RWPE2 (cell line): ENCODE results near the gene FER1L5.

Experiments used
- ATAC-seq: fragments of 200-7000 bp; cut with Tn5 transposase; 3 replicates; pipeline ENCODE4 v1.9.1; 2021; ENCODE audit warnings: low read depth
- DNase-seq: peaks from one replicate; pipeline ENCODE4 v3.0.0-alpha.2; 2020; ENCODE audit warnings: low spot score
- H3K27ac ChIP-seq: fragments of 450-650 bp; 2 replicates; pipeline ENCODE4 v1.5.1; 2017; ENCODE audit warnings: mild to moderate bottlenecking; ENCODE audit not compliant: poor library complexity, severe bottlenecking
- H3K27me3 ChIP-seq: fragments of 250-450 bp; sonication (Bioruptor Pico); 2 replicates; pipeline ENCODE4 v1.5.1; 2021; ENCODE audit warnings: mild to moderate bottlenecking, moderate library complexity; ENCODE audit not compliant: insufficient read depth, poor library complexity, severe bottlenecking
- H3K36me3 ChIP-seq: fragments of 250-450 bp; sonication (Bioruptor Pico); 2 replicates; pipeline ENCODE4 v1.5.1; 2020; ENCODE audit warnings: low read depth, mild to moderate bottlenecking, moderate library complexity
- H3K4me1 ChIP-seq: fragments of 250-450 bp; sonication (Bioruptor Pico); 2 replicates; pipeline ENCODE4 v1.5.1; 2021; ENCODE audit warnings: mild to moderate bottlenecking, moderate library complexity; ENCODE audit not compliant: insufficient read depth, poor library complexity, severe bottlenecking
- H3K4me3 ChIP-seq: fragments of 250-450 bp; sonication (Bioruptor Pico); 2 replicates; pipeline ENCODE4 v1.5.1; 2021; ENCODE audit warnings: mild to moderate bottlenecking, moderate library complexity; ENCODE audit not compliant: severe bottlenecking
- H3K9me3 ChIP-seq: fragments of 250-450 bp; sonication (Bioruptor Pico); 2 replicates; pipeline ENCODE4 v1.5.1; 2021; ENCODE audit warnings: mild to moderate bottlenecking, moderate library complexity; ENCODE audit not compliant: severe bottlenecking
- TF ChIP-seq, protein P1 (sequence below): fragments of 450-650 bp; IDR thresholded peaks from one replicate; pipeline ENCODE4 v1.5.1; 2017; ENCODE audit warnings: mild to moderate bottlenecking, moderate library complexity; ENCODE audit not compliant: poor library complexity, severe bottlenecking

FER1L5 gene

DNA sequence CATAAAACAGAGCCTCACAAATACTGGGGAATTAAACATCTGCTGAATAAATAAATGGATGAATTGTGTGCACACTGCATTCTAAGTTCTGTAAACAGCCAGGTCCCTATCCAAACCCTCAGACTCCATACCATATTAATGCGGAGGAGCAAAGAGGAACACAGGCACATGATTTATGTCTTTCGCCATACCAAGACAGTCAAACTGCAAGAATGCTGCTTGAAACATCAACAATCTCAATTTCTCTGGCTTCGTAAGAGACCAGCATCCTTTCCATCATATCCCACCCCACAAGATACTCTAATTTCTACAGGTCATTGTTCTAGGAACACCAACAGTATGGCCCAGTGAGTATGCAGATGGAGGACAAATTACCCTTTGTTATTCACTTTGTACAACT, 19.4 kb upstream of the FER1L5 start:
- Histone ChIP-seq H3K4me3 (no peak overlapping the region), H3K27me3 (no peaks in the 10 kb centered on the region), H3K27ac (no peak overlapping the region), H3K9me3 (no peaks in the 10 kb centered on the region), H3K36me3 (peaks cover 60% of the 10 kb centered on the region), H3K4me1 (peaks cover 13% of the 10 kb centered on the region)
- no peak for DNase-seq
- no peak for ATAC-seq
- TF ChIP-seq, protein P1, sequence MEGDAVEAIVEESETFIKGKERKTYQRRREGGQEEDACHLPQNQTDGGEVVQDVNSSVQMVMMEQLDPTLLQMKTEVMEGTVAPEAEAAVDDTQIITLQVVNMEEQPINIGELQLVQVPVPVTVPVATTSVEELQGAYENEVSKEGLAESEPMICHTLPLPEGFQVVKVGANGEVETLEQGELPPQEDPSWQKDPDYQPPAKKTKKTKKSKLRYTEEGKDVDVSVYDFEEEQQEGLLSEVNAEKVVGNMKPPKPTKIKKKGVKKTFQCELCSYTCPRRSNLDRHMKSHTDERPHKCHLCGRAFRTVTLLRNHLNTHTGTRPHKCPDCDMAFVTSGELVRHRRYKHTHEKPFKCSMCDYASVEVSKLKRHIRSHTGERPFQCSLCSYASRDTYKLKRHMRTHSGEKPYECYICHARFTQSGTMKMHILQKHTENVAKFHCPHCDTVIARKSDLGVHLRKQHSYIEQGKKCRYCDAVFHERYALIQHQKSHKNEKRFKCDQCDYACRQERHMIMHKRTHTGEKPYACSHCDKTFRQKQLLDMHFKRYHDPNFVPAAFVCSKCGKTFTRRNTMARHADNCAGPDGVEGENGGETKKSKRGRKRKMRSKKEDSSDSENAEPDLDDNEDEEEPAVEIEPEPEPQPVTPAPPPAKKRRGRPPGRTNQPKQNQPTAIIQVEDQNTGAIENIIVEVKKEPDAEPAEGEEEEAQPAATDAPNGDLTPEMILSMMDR = no peak

DNA sequence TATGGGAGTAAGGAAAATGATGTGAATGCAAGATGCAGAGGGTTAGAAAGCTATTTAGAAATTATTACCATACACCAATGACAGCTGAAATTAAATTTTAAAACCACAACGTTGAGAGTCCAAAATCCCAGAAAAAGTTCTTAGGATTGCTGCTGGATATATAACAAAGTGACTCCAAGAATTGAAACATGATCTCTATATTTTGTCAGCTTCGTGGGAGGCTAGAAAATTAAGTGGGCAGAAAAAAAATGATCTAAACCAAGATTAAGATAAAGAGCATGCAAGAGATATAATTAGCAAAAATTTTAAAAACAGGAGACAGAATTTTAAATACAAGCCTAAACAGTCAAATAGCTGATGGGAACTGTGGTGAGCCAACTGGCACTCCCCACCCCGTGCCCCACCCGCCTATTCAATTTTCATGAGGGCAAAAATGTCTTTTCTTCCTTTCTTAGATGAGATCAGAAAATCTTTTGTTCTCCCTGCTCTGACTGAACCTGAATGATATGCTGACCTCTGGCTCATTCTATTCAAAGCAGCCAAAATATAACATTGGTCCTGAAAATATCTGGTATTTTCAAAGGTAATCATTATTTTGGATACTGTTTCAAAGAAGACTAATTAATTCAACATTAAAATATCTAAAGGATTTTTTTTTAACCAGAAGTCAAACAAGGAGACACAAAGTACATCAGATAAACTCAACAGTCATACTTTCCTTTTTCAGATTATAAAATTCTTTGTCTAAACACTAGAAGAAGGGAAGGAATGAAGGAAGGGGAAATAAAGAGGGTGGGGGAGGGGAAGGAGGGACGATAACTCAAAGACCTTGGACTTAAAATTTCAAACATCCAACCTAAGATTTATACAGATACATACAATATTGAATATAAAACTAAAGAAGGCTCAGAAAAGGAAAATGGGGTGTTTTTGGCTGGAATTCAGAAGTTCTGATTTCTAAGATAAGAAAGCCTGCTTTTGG, 16.7 kb upstream of the FER1L5 start:
- H3K4me1 ChIP-seq = peaks cover 8% of the 10 kb centered on the region
- DNase-seq = no peak
- TF ChIP-seq, protein P1 = no peak
- no peak overlapping the region for H3K4me3 ChIP-seq
- H3K9me3 ChIP-seq = no peaks in the 10 kb centered on the region
- peak overlapping the region; percentile 26 for H3K27ac ChIP-seq
- ATAC-seq = peak; percentile 40; the same call in 2 of the 3 replicates
- peaks cover 68% of the 10 kb centered on the region for H3K36me3 ChIP-seq
- no peaks in the 10 kb centered on the region for H3K27me3 ChIP-seq

DNA sequence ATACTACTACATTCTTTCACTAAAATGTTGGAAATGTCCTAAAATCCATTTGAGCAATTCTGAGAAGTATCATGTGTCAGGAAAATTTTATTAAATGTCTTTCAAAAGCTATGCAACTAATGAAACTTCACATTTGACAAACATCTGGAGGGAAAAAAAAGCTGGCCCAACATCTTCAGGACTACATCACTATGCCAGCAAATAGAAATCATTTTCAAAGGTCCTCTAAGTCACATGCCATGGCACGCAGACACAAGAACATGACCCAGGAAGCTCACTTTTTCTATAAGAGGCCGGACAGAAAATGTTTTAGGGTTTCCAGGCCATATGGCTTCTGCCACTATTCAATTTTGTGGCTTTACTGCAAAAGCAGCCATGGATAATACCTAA, 16.0 kb upstream of the FER1L5 start:
- peaks cover 8% of the 10 kb centered on the region for H3K4me1 ChIP-seq
- no peaks in the 10 kb centered on the region for H3K9me3 ChIP-seq
- ATAC-seq (no peak), DNase-seq (no peak)
- TF ChIP-seq, protein P1 = no peak
- no peak overlapping the region for H3K4me3 ChIP-seq
- H3K27ac ChIP-seq = peak overlapping the region; percentile 26
- no peaks in the 10 kb centered on the region for H3K27me3 ChIP-seq
- H3K36me3 ChIP-seq = peaks cover 68% of the 10 kb centered on the region

DNA sequence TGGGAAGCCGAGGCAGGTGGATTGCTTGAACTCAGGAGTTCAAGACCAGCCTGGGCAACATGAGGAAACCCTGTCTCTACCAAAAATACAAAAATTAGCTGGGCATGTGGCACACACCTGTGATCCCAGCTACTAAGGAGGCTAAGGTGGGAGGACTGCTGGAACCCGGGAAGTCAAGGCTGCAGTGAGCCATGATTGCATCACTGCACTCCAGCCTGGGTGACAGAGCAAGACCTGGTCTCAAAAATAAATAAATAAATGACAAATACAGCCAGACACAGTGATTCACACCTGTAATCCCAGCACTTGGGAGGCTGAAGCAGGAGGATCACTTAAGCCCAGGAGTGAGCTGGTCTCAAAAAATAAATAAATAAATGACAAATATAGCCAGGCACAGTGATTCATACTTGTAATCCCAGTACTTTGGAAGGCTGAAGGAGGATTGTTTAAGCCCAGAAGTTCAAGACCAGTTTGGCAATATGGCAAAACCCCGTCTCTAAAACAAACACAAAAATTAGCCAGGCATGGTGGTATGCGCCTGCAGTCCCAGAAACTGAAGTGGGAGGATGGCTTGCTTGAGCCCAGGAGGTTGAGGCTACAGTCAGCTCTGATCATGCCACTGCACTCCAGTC, 10.6 kb upstream of the FER1L5 start:
- Histone ChIP-seq H3K36me3 (peaks cover 76% of the 10 kb centered on the region), H3K9me3 (no peaks in the 10 kb centered on the region), H3K27ac (no peak overlapping the region), H3K4me1 (peaks cover 8% of the 10 kb centered on the region), H3K4me3 (no peak overlapping the region), H3K27me3 (no peaks in the 10 kb centered on the region)
- TF ChIP-seq, protein P1 = no peak
- no peak for DNase-seq
- no peak for ATAC-seq

DNA sequence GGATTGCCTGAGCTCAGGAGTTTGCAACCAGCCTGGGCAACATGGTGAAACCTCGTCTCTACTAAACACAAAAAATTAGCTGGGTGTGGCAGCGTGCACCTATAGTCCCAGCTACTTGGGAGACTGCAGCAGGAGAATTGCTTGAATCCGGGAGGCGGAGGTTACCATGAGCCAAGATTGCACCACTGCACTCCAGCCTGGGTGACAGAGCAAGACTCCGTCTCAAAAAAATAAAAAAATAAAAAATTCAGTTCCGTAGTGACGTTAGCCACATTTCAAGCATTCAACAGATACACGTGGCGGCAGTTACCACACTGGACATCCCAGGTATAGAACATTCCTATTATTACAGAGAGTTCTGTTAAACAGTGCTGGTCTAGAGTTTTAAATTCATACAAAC, 8.9 kb upstream of the FER1L5 start:
- Histone ChIP-seq H3K27ac (no peak overlapping the region), H3K36me3 (peaks cover 67% of the 10 kb centered on the region), H3K4me1 (peaks cover 8% of the 10 kb centered on the region), H3K4me3 (no peak overlapping the region), H3K9me3 (no peaks in the 10 kb centered on the region), H3K27me3 (no peaks in the 10 kb centered on the region)
- ATAC-seq (no peak), DNase-seq (no peak)
- TF ChIP-seq, protein P1 = no peak
